Thoracic aorta (tissue), 2 donors: ENCODE results near the gene CSNK2A3. TPM values are rescaled to one million over a fixed set of nuclear protein-coding genes. Genes with fewer than 3 reads are reported as not detected.
A peak's percentile ranks its signal among the peaks of the same experiment; 100 is the strongest.

Experiments used
- ATAC-seq: fragments of 150-250 bp; one replicate; pipeline ENCODE4 v1.8.0; 2017; ENCODE audit warnings: low read depth; ENCODE audit not compliant: insufficient number of reproducible peaks, low FRiP score
- DNase-seq: peaks from one replicate; pipeline ENCODE4 v3.0.0-alpha.2; 2020; ENCODE audit warnings: low spot score
- H3K27ac ChIP-seq, 2 donors: fragments of 200-600 bp; sonication (generic); 1 replicate in 1 of 2; 2 replicates in 1 of 2; pipeline ENCODE4 v1.5.1; 2016; ENCODE audit warnings: mild to moderate bottlenecking in 2 of 2, moderate library complexity in 2 of 2
- H3K27me3 ChIP-seq: fragments of 200-600 bp; sonication (generic); replicated peaks from 2 replicates; pipeline ENCODE4 v1.6.0; 2016; ENCODE audit warnings: mild to moderate bottlenecking; ENCODE audit not compliant: insufficient read depth
- H3K36me3 ChIP-seq: fragments of 200-600 bp; sonication (generic); one replicate; pipeline ENCODE4 v1.5.1; 2016
- H3K4me1 ChIP-seq, 2 donors: fragments of 200-600 bp; sonication (generic); 1 replicate in 1 of 2; 2 replicates in 1 of 2; pipeline versions ENCODE4 v1.5.1 to v1.6.0; 2016; ENCODE audit warnings: low read depth in 2 of 2, mild to moderate bottlenecking in 1 of 2; ENCODE audit not compliant: control insufficient read depth in 1 of 2
- H3K4me3 ChIP-seq: fragments of 200-600 bp; sonication (generic); 2 replicates; pipeline ENCODE4 v1.5.1; 2016; ENCODE audit warnings: mild to moderate bottlenecking
- H3K9me3 ChIP-seq: fragments of 200-600 bp; sonication (generic); 2 replicates; pipeline ENCODE4 v1.5.1; 2016
- total RNA-seq, 2 donors: library from RNA; depleted of rRNA; stranded (reverse); fragments of >200 nt; gene quantifications; one replicate each; pipeline versions ENCODE4 v1.1.0 to v1.2.3, GENCODE V29; 2016
- TF ChIP-seq, protein P1 (sequence below): fragments of 200-600 bp; sonication (generic); IDR thresholded peaks from one replicate; pipeline ENCODE4 v1.5.1; 2019; ENCODE audit warnings: antibody characterized with exemption

CSNK2A3 gene
- total RNA-seq, 2 donors from 2014 or later, result 1.1 TPM

DNA sequence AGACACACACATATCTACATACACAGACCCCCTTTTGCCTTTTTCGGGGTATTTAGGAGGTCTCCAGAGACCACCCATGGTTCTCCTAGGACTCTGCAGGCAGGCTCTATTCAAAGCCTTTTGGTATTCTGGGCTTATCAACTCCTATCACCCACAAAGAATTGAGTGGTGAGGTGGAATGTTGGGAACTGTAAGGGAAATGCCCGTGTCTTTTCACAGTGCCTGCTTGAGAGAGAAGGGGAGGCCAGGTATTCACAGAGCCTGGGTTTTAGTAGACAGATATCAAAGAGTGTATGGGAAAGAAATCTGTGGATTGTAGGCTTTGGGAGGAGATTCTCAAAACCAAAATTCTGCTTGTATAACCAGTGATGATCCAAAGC, 44.0 kb upstream of the CSNK2A3 start:
- ATAC-seq, result no peak
- no peaks in the 10 kb centered on the region for H3K36me3 ChIP-seq
- H3K4me3 ChIP-seq, result no peak overlapping the region
- no peaks in the 10 kb centered on the region for H3K27me3 ChIP-seq
- H3K4me1 ChIP-seq, result peaks cover 3 to 12% of the 10 kb centered on the region in 2 donors
- no peak for DNase-seq
- H3K27ac ChIP-seq, result no peak overlapping the region
- TF ChIP-seq, protein P1, sequence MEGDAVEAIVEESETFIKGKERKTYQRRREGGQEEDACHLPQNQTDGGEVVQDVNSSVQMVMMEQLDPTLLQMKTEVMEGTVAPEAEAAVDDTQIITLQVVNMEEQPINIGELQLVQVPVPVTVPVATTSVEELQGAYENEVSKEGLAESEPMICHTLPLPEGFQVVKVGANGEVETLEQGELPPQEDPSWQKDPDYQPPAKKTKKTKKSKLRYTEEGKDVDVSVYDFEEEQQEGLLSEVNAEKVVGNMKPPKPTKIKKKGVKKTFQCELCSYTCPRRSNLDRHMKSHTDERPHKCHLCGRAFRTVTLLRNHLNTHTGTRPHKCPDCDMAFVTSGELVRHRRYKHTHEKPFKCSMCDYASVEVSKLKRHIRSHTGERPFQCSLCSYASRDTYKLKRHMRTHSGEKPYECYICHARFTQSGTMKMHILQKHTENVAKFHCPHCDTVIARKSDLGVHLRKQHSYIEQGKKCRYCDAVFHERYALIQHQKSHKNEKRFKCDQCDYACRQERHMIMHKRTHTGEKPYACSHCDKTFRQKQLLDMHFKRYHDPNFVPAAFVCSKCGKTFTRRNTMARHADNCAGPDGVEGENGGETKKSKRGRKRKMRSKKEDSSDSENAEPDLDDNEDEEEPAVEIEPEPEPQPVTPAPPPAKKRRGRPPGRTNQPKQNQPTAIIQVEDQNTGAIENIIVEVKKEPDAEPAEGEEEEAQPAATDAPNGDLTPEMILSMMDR, result no peak
- no peaks in the 10 kb centered on the region for H3K9me3 ChIP-seq

DNA sequence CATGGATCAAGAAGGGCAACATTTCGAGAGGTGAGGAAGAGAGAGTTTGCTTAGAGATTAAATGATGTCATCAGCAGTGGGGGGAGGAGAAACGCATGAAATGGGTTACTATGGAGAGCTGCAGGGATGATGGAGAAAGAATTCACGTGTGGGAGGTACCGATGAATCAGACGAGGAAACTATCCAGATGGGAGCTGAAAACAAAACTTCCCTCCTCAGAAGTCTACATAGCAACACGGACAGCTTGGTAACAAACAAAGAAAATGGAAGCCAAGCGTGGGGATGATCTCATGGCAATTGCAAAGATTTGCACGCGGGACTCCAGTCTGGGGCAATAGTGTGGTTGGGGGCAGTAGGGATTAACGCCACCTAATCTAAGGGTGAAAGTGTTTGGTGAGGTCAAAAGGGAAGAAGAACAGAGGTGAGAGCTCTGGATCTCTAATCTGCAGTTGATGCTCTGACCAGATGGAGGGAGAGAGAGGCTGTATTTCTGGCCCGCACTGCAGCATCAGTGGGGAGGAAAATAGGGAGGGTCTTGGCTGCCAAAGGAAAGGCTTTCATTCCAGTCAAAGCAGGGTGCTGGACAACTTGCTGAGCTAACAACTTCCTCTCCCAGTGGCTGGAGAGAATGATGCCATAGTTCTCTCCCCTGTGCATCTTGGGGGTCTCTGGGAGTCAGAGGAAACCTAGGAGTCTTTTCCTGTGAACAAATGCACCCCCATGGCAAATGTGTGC, 43.4 kb upstream of the CSNK2A3 start:
- H3K4me1 ChIP-seq, result peaks cover 4 to 18% of the 10 kb centered on the region in 2 donors
- ATAC-seq (peak; percentile 77), DNase-seq (no peak)
- no peaks in the 10 kb centered on the region for H3K27me3 ChIP-seq
- TF ChIP-seq, protein P1, result no peak
- H3K27ac ChIP-seq, result no peak overlapping the region
- H3K36me3 ChIP-seq, result no peaks in the 10 kb centered on the region
- H3K9me3 ChIP-seq, result no peaks in the 10 kb centered on the region
- no peak overlapping the region for H3K4me3 ChIP-seq

DNA sequence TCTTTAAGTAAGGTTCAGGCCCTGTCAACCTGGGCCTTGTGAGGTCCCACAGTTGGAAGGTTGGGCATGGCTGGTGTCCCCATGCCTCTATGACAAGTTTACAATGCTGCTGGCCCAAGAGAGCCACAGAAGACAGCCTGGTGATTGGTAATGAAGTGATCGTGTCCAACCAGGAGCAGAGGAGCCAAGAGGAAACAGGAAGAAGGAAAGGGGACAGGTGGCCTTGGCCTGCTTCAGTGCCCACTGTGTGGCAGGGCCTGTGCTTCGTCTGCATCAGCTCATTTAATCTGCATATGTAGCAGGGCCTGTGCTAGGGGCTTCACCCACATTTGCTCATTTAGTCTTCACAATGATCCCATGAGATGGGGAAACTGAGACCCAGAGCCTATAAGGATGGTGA, 42.1 kb upstream of the CSNK2A3 start:
- Histone ChIP-seq H3K4me3 (no peak overlapping the region), H3K9me3 (no peaks in the 10 kb centered on the region), H3K4me1 (peaks cover 4 to 19% of the 10 kb centered on the region in 2 donors), H3K36me3 (no peaks in the 10 kb centered on the region), H3K27me3 (no peaks in the 10 kb centered on the region), H3K27ac (no peak overlapping the region)
- TF ChIP-seq, protein P1, result no peak
- DNase-seq (no peak), ATAC-seq (no peak)

DNA sequence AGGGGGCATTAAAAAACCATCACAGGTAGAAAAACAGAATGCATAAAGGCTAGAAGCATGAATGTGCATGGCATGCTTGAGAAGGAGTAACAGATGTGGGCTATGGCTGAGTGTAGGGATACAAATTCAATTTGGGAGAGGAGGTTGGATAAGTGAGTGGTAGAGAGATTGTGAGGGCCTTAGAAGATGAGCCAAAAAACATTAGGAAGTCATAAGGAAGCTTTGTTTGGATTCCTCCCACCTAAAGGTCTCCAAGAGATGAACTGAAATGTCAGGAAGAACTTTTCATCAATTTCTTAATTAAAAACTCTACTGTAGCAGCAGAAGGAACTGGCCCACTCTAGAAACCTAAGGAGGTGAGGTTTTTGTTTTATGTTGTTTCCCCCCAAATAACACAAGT, 41.2 kb upstream of the CSNK2A3 start:
- H3K4me1 ChIP-seq, result peaks cover 4 to 19% of the 10 kb centered on the region in 2 donors
- H3K36me3 ChIP-seq, result no peaks in the 10 kb centered on the region
- H3K27ac ChIP-seq, result no peak overlapping the region
- no peak overlapping the region for H3K4me3 ChIP-seq
- TF ChIP-seq, protein P1, result no peak
- DNase-seq (no peak), ATAC-seq (no peak)
- H3K27me3 ChIP-seq, result no peaks in the 10 kb centered on the region
- no peaks in the 10 kb centered on the region for H3K9me3 ChIP-seq

DNA sequence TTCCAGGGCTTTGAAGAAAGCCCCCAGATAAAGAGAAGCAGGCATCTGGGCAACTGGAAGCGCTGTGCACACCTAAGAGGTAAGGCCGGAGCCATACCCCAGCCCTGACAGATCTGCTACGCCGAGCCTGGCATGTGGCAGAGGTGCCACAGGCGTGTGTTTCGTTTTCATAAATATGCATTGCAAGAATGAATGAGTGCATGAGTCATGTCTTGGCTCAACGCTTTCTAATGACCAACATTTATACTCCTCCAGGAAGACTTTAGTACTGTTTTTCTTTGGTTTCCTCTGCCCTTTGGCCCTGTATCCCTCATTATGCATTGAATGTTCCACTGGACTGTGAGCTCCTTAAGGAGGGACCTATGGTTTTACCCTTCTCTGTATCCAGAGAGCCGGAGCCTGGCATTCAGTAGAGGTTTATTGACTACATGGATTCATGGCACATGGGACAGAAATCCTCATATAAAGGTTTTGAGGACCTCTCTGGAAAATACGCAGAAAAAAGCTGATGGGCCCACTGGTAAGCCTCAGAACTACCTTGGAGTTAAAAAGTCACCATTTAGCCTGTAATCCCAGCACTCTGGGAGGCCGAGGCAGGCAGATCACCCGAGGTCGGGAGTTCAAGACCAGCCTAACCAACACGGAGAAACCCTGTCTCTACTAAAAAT, 38.9 kb upstream of the CSNK2A3 start:
- DNase-seq (peak; percentile 45), ATAC-seq (peak; percentile 43)
- Histone ChIP-seq H3K9me3 (no peaks in the 10 kb centered on the region), H3K4me3 (peak overlapping the region; percentile 42), H3K4me1 (peaks cover 4 to 19% of the 10 kb centered on the region in 2 donors), H3K27me3 (no peaks in the 10 kb centered on the region), H3K36me3 (no peaks in the 10 kb centered on the region), H3K27ac (peak overlapping the region; percentile 17 to 44)
- TF ChIP-seq, protein P1, result no peak
